Heart right ventricle (tissue), 16 donors: Measurements from ENCODE around the gene KCNK18. TPM values are rescaled to one million over a fixed set of nuclear protein-coding genes. Genes with fewer than 3 reads are reported as not detected.

Source experiments
- ATAC-seq, 8 donors: fragments of 200-7000 bp; cut with Tn5 transposase; one replicate each; pipeline ENCODE4 v1.9.1; 2020; ENCODE audit warnings: mild to moderate bottlenecking in 8 of 8, moderate library complexity in 8 of 8, moderate number of reproducible peaks in 1 of 8
- DNase-seq, 2 donors: peaks; one replicate each; pipeline ENCODE4 v3.0.0-alpha.2; 2020
- H3K27ac ChIP-seq, 10 donors: fragments of 200-600 bp; sonication (generic) in 2 of 10; one replicate each; pipeline versions ENCODE4 v1.5.0 to v1.8.0; 2020 to 2022; ENCODE audit warnings: mild to moderate bottlenecking in 3 of 10
- H3K27me3 ChIP-seq, 7 donors: fragments of 200-600 bp; one replicate each; pipeline ENCODE4 v1.8.0; 2021 to 2022; ENCODE audit warnings: mild to moderate bottlenecking in 2 of 7
- H3K36me3 ChIP-seq, 9 donors: fragments of 200-600 bp; sonication (generic) in 1 of 9; one replicate each; pipeline versions ENCODE4 v1.5.0 to v1.8.0; 2020 to 2022; ENCODE audit warnings: mild to moderate bottlenecking in 2 of 9
- H3K4me1 ChIP-seq, 9 donors: fragments of 200-600 bp; sonication (generic) in 1 of 9; one replicate each; pipeline versions ENCODE4 v1.5.0 to v1.8.0; 2020 to 2022; ENCODE audit warnings: mild to moderate bottlenecking in 4 of 9
- H3K4me3 ChIP-seq, 10 donors: fragments of 200-600 bp; sonication (generic) in 2 of 10; one replicate each; pipeline versions ENCODE4 v1.5.0 to v1.8.0; 2020 to 2022; ENCODE audit warnings: mild to moderate bottlenecking in 7 of 10, moderate library complexity in 2 of 10
- H3K9me3 ChIP-seq, 11 donors: fragments of 200-600 bp in 10 of 11; sonication (generic) in 2 of 11; one replicate each; pipeline versions ENCODE4 v1.5.0 to v1.8.0; 2013 to 2022; ENCODE audit warnings: mild to moderate bottlenecking in 2 of 11, control low read depth in 1 of 11, moderate library complexity in 1 of 11
- WGBS, 2 donors: extraction: QIAGEN DNeasy Blood & Tissue Kit; methylation state at CpG; one replicate each; pipeline ENCODE4 v1.1.7; 2013; ENCODE audit warnings: inconsistent platforms in 1 of 2; 5-methylcytosine and 5-hydroxymethylcytosine counted together
- intact Hi-C, 10 donors: fragments of 100-400 bp; cut with DNase I; formaldehyde crosslinking; loops; one replicate each; pipeline versions ENCODE4 v1.11.1 to v1.14.2; 2022
- polyA plus RNA-seq, 2 donors: library from polyadenylated mRNA; stranded (reverse); fragments of 200-250 nt; gene quantifications; one replicate each; pipeline ENCODE4 v1.2.3, GENCODE V29; 2013
- total RNA-seq, 10 donors: library from RNA; stranded (reverse); fragmentation: NEBNext Ultra II Directional in 3 of 10; extraction: Animal tissue kit (Norgen Biotek cat#: 25700) in 3 of 10; gene quantifications; one replicate each; pipeline versions ENCODE4 v1.2.1 to v1.2.4, GENCODE V29; 2021 to 2023
- TF ChIP-seq, protein P1 (sequence below), 9 donors: fragments of 200-600 bp; sonication (generic) in 2 of 9; IDR thresholded peaks; one replicate each; pipeline versions ENCODE4 v1.5.0 to v1.8.0; 2021 to 2022; ENCODE audit warnings: antibody characterized with exemption in 9 of 9, mild to moderate bottlenecking in 5 of 9, moderate library complexity in 1 of 9
- donor health status: Arrhythmogenic right ventricular cardiomyopathy.
- donor health status: ischemic (EF 13 %, LVEDD 7.1; RV severe dilation, severe dysfunction).
- donor health status: healthy with polysubstance abuse.
- donor health status: DM: no; HTN: yes; CAD: no.
- donor health status: DM: no; HTN: no; CAD: no.
- donor health status: ischemic (EF 25% LVEDD 6.9; RV normal size, moderate dysfunction).
- donor health status: ischemic (EF 25% LVEDD 5.7; RV mildly dilated, moderate dysfunction).
- donor health status: healthy.
- donor health status: DM: yes; HTN: yes; CAD: no.
- donor health status: Ischemic cardiomyopathy.
- donor health status: ischemic (EF 35%, LVEDD 5.7; RV mildly dilated, moderate dysfunction).
- donor health status: nonischemic (EF 11% LVEDD 7.7; RV severe dilation, severe dysfunction).
- donor health status: DM: yes; HTN: yes; CAD: no.
- donor health status: PGD.
- donor health status: ischemic (EF 29% LVEDD 5.4; RV normal size, mild dysfunction).
- donor health status: nonischemic (EF 23%, LVEDD 6.1; RV moderate dilation, normal function).

The KCNK18 gene
- total and polyA plus RNA-seq, 12 donors: not detected

DNA sequence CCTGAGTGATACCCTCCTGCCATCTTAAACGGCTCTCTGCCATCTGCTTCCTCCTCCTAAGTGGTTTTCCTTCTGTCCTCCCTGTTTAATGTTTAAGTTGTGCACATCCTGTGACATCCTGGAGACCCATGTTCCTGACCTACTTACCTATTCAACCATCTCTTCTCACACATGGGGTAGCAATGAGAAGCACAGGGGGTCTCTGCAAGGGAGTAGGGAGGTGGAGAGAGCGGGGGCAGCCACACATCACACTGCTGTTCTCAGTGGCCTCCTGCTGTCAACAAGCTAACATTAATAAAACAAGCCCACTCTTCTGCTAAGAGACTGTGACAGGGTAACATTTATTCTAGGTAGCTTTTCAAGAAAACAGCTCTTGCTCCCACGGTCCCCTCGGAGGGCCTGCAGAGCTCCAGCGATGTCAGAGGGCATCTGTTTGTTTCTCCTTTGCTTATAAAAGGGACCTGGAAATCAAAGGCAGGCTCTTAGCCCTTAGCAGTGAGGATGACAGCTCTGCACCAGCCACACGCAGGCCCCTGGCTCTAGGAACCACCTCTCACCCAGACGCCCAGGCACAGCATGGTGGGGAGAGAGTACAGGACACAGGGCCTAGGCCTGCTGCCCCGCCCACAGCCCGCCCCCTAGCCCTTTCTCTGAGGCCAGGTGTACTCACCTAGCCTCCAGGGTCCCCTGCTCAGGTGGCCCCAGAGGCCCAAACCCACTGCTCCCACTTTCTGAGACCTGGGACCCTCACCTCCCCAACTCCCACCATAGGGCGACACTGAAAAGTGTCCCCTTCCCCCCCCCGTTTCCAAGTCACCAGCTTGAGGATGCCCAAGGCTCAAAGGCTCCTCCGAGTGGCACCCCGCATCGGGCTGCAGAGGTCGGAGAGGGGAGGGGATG lies 42.7 kb downstream of the KCNK18 start:
- Histone ChIP-seq H3K9me3 (peaks cover 0 to 4% (median 0%) of the 10 kb centered on the region in 11 donors), H3K27ac (no peak overlapping the region), H3K4me1 (peaks cover 0 to 10% (median 3%) of the 10 kb centered on the region in 9 donors), H3K4me3 (no peak overlapping the region), H3K27me3 (peaks cover 9 to 96% (median 73%) of the 10 kb centered on the region in 7 donors), H3K36me3 (no peaks in the 10 kb centered on the region)
- 28 to 31% methylated on average over 15 of the region's 15 CpGs for WGBS, 2 donors
- intact Hi-C loops: no loop called here
- TF ChIP-seq, protein P1, sequence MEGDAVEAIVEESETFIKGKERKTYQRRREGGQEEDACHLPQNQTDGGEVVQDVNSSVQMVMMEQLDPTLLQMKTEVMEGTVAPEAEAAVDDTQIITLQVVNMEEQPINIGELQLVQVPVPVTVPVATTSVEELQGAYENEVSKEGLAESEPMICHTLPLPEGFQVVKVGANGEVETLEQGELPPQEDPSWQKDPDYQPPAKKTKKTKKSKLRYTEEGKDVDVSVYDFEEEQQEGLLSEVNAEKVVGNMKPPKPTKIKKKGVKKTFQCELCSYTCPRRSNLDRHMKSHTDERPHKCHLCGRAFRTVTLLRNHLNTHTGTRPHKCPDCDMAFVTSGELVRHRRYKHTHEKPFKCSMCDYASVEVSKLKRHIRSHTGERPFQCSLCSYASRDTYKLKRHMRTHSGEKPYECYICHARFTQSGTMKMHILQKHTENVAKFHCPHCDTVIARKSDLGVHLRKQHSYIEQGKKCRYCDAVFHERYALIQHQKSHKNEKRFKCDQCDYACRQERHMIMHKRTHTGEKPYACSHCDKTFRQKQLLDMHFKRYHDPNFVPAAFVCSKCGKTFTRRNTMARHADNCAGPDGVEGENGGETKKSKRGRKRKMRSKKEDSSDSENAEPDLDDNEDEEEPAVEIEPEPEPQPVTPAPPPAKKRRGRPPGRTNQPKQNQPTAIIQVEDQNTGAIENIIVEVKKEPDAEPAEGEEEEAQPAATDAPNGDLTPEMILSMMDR (IDR thresholded peaks at IDR 0.05): no peak
- no peak for DNase-seq
- ATAC-seq: no peak

DNA sequence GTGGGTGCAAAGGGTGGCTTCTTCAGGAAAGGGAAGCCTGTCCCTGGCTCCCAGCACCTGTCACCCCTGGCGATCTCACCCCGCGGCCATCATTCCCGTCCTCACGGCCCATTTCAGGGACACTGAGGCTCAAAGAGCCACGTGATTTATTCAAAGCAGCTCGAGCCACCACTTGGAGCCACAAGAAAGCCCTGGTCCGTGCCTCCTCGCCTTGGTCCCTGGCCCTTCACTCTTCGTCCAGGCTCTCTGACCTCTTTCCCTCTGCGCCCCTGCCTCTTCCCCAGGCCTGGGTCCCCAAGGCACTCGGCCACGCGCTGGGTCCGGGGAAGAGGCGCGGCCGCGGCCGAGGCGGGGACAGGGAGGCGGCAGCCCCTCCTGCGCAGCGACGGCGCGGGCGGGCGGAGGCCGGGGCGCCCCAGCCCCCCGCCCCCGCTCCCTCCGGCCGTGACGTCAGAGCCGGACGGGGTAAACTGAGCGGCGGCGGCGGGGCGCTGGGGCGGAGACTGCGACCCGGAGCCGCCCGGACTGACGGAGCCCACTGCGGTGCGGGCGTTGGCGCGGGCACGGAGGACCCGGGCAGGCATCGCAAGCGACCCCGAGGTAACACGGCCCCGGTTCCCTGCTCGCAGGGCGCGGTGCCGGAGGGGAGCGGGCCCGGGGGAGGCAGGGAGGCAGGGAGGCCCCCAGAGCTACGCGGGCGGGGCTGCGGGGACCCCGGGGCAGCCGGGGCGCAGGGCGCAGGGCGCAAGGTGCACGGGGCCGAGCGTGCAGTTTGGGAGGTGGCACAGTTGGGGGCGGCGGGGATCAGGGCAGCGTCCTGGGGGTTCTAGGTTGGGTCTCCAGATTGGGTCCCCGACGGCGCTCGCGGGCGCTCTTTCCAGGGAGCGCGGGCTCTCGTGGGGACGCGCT lies 43.6 kb downstream of the KCNK18 start, which contains the start of gene SLC18A2:
TSS of gene SLC18A2 (plus strand) at position 494 of the 909 bp plus-strand sequence. CDS start 580 bp downstream, outside the sequence.
- peak within 1 kb of the TSS in 4 of 10 donors; percentile 14 to 37 (median 22) for H3K4me3 ChIP-seq
- H3K4me1 ChIP-seq: peaks cover 0 to 10% (median 3%) of the 10 kb centered on the region in 9 donors
- no peaks in the 10 kb centered on the region for H3K36me3 ChIP-seq
- no peak within 1 kb of the TSS for H3K27ac ChIP-seq
- ATAC-seq (peak in 2 of 8 donors; percentile 16 to 29), DNase-seq (no peak)
- peaks cover 9 to 97% (median 71%) of the 10 kb centered on the region in 7 donors for H3K27me3 ChIP-seq
- H3K9me3 ChIP-seq: peaks cover 0 to 4% (median 0%) of the 10 kb centered on the region in 11 donors
- WGBS, 2 donors: 1 to 2% methylated on average over 75 to 93 of the region's 93 CpGs
- TF ChIP-seq, protein P1 (IDR thresholded peaks at IDR 0.05): no peak
- intact Hi-C loops: no loop called here

GRCh38 chr10:117241541-117242462 lies 44.5 kb downstream of the KCNK18 start:
- Histone ChIP-seq H3K9me3 (peaks cover 0 to 4% (median 0%) of the 10 kb centered on the region in 11 donors), H3K27me3 (peaks cover 9 to 90% (median 79%) of the 10 kb centered on the region in 7 donors), H3K27ac (no peak overlapping the region), H3K4me1 (peaks cover 0 to 10% (median 3%) of the 10 kb centered on the region in 9 donors), H3K4me3 (peak overlapping the region in 4 of 10 donors; percentile 14 to 37 (median 22)), H3K36me3 (no peaks in the 10 kb centered on the region)
- ATAC-seq: no peak
- intact Hi-C loops: no loop called here
- TF ChIP-seq, protein P1 (IDR thresholded peaks at IDR 0.05): no peak
- DNase-seq: no peak
- WGBS, 2 donors: 5 to 6% methylated on average over 49 to 56 of the region's 56 CpGs
